GM12891 (cell line): ENCODE results near the gene LEFTY2.

Experiments used
- PAX5 ChIP-seq: IDR thresholded peaks from 2 replicates; pipeline ENCODE4 v1.6.1; 2011; ENCODE audit warnings: low read length, moderate library complexity, mild to moderate bottlenecking; ENCODE audit not compliant: insufficient read depth, severe bottlenecking
- POLR2A ChIP-seq: IDR thresholded peaks from 2 replicates; pipeline ENCODE4 v1.6.1; 2011; ENCODE audit warnings: low read depth, low read length, control low read depth
- POLR2AphosphoS5 ChIP-seq: IDR thresholded peaks from 2 replicates; pipeline ENCODE4 v1.6.1; 2011; ENCODE audit warnings: low read depth, low read length, control low read depth
- POU2F2 ChIP-seq: IDR thresholded peaks from 2 replicates; pipeline ENCODE4 v1.6.1; 2011; ENCODE audit warnings: low read depth, mild to moderate bottlenecking, control low read depth, low read length, moderate library complexity
- SPI1 ChIP-seq: IDR thresholded peaks from 2 replicates; pipeline ENCODE4 v1.6.1; 2011; ENCODE audit warnings: low read depth, low read length, control low read depth
- TAF1 ChIP-seq: IDR thresholded peaks from 2 replicates; pipeline ENCODE4 v1.6.1; 2011; ENCODE audit warnings: low read depth, low read length, control low read depth

GRCh38 chr1:225973158-225973557 is 32.1 kb upstream of the LEFTY2 start:
- TF ChIP-seq POLR2A, result no peak
- TF ChIP-seq POLR2AphosphoS5, result no peak
- no peak for TF ChIP-seq SPI1
- TF ChIP-seq TAF1, result no peak
- TF ChIP-seq PAX5, result no peak
- no peak for TF ChIP-seq POU2F2
